ENCODE measurements around the gene CNTNAP2.

- TF ChIP-seq CTCF (IDR thresholded peaks at IDR 0.05) (no peak), POLR2A (IDR thresholded peaks at IDR 0.05) (no peak)
These were observed 1315.5 kb downstream of the CNTNAP2 start for GRCh38 chr7:147432079-147432478.

Data from uterus (tissue), 2 donors.